Posterior cingulate gyrus (tissue), 11 donors: ENCODE measurements around the gene ZNF334.

Experiments used
- DNase-seq, 10 donors: peaks; one replicate each; pipeline versions ENCODE4 v3.0.0 to v3.0.0-alpha.2; 2020 to 2021; ENCODE audit warnings: mixed read lengths in 3 of 10
- intact Hi-C: fragments of 100-400 bp; cut with DNase I; formaldehyde crosslinking; loops from one replicate; pipeline ENCODE4 v1.15.1; 2023

ZNF334 gene

GRCh38 chr20:46512943-46513844 is at the start of gene ZNF334:
ZNF334 (minus strand) TSS chr20:46513559; CDS start chr20:46512102, 1,457 bp downstream.
- DNase-seq, result peak; percentile 38 to 96 (median 72)
- intact Hi-C loops, result no loop called here

- intact Hi-C loops, result loop anchor here (10.0 kb wide), 1 partner anchor 82 kb away; no protein-coding TSS in a partner anchor
Observed at GRCh38 chr20:46562373-46563169, 49.2 kb upstream of the ZNF334 start.

GRCh38 chr20:46562009-46562372 is 48.6 kb upstream of the ZNF334 start:
- DNase-seq, result no peak
- intact Hi-C loops, result loop anchor here (10.0 kb wide), 1 partner anchor 83 kb away; no protein-coding TSS in a partner anchor

More at GRCh38 chr20:46562373-46563169, 49.2 kb upstream of the ZNF334 start:
- DNase-seq, result peak; percentile 45 to 96 (median 79)

GRCh38 chr20:46559685-46560440 is 46.5 kb upstream of the ZNF334 start:
- intact Hi-C loops, result loop anchor here (2.0 to 10.0 kb wide), 2 partner anchors 85 to 123 kb away; no protein-coding TSS in a partner anchor
- DNase-seq, result peak in 2 of 10 donors; percentile 25 to 57

- intact Hi-C loops, result loop anchor here (2.0 kb wide), 1 partner anchor 124 kb away; no protein-coding TSS in a partner anchor
Observed at GRCh38 chr20:46559001-46559400, 45.6 kb upstream of the ZNF334 start.

GRCh38 chr20:46558511-46558959 is 45.2 kb upstream of the ZNF334 start:
- DNase-seq, result peak in 1 of 10 donors; percentile 25
- intact Hi-C loops, result loop anchor here (2.0 kb wide), 1 partner anchor 124 kb away; no protein-coding TSS in a partner anchor

More at GRCh38 chr20:46559001-46559400, 45.6 kb upstream of the ZNF334 start:
- DNase-seq, result no peak

- intact Hi-C loops, result no loop called here
- no peak for DNase-seq
Observed at GRCh38 chr20:46557231-46557956, 44.0 kb upstream of the ZNF334 start.

GRCh38 chr20:46555370-46555956 is 42.1 kb upstream of the ZNF334 start:
- intact Hi-C loops, result no loop called here
- no peak for DNase-seq

- no peak for DNase-seq
- intact Hi-C loops, result no loop called here
Observed at GRCh38 chr20:46554828-46555227, 41.5 kb upstream of the ZNF334 start.

- intact Hi-C loops, result no loop called here
- no peak for DNase-seq
Observed at GRCh38 chr20:46553926-46554325, 40.6 kb upstream of the ZNF334 start.

- intact Hi-C loops, result no loop called here
- DNase-seq, result no peak
Observed at GRCh38 chr20:46552460-46553420, 39.4 kb upstream of the ZNF334 start.

- intact Hi-C loops, result no loop called here
- DNase-seq, result no peak
Observed at GRCh38 chr20:46551522-46552381, 38.4 kb upstream of the ZNF334 start.

GRCh38 chr20:46550461-46550860 is 37.1 kb upstream of the ZNF334 start, which contains the start of gene OCSTAMP:
OCSTAMP (minus strand) TSS chr20:46550654; CDS start chr20:46550560, 94 bp downstream.
- no peak for DNase-seq
- intact Hi-C loops, result no loop called here

- DNase-seq, result no peak
- intact Hi-C loops, result no loop called here
Observed at GRCh38 chr20:46549188-46549972, 36.0 kb upstream of the ZNF334 start.

GRCh38 chr20:46548688-46549087 is 35.3 kb upstream of the ZNF334 start:
- intact Hi-C loops, result no loop called here
- no peak for DNase-seq

- intact Hi-C loops, result no loop called here
Observed at GRCh38 chr20:46547995-46548394, 34.6 kb upstream of the ZNF334 start.

More at GRCh38 chr20:46547995-46548394, 34.6 kb upstream of the ZNF334 start:
- DNase-seq, result no peak
